NCI-H446 (cell line): Measurements from ENCODE around the gene TMED10.
A peak's percentile ranks its signal among the peaks of the same experiment; 100 is the strongest.

Source experiments
- DNase-seq, 2 experiments: peaks; one replicate each; lab custom pipeline; 2025; lab: John Stamatoyannopoulos, UW

The TMED10 gene

DNA sequence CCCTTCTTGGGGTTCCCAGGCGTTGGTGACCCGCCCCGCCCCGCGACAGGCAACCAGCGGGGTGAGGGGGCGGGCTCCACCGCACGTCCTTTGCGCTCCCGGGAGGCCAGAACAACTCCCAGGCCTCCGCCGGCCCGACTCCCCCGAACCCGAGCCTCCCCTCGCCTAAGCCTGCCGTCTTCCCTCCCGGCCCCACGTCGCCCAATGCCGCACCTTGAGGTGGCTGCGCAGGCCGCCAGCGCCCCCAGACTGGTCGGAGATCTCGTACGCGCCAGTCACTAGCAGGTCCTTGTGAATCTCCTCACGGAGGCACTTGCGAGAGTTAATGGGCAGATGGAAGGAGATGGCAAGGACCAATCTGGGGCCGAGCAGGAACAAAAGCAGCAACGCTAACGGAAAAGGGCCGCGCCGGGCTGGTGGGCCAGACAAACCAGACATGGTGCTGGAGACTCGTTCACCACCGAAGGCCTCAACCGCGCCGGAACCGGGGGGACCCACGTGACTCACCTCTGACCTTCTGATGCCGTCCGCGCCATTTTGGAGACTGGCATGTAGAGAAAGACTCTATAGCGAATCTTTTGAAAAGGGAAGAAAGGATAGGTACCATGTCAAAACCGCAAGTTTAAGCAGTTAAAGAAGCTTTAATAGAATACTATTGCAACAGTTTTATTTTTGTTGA is at the start of gene TMED10:
TSS of gene TMED10 (minus strand) at position 471 of the 679 bp plus-strand sequence. CDS start at position 438, 33 bp downstream.
- peak; percentile 92 to 93 for DNase-seq

GRCh38 chr14:75224561-75224960 is 48.1 kb upstream of the TMED10 start:
- no peak for DNase-seq

DNA sequence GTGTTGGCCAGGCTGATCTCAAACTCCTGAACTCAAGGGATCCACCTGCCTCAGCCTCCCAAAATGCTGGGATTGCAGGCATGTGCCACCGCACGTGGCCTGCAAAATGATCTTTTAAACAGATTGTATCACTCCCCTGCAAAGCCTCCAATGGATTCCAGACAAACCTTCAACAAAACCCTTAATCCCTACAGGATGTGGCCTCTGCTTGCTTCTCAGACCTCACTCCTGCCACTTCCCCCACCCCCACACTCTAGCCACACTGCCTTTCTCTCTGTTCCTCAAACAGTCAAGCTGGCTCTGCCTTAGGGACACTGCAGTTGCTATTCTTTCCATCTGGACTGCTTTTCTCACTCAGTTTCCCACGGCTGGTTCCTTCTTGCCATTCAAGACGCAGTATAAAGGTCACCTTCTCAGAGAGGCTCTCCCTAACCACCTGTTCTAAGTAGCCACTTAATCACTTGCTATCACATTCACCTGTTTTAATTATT is 47.3 kb upstream of the TMED10 start:
- no peak for DNase-seq

- DNase-seq, result no peak
Observed at GRCh38 chr14:75222208-75222701, 45.8 kb upstream of the TMED10 start.

DNA sequence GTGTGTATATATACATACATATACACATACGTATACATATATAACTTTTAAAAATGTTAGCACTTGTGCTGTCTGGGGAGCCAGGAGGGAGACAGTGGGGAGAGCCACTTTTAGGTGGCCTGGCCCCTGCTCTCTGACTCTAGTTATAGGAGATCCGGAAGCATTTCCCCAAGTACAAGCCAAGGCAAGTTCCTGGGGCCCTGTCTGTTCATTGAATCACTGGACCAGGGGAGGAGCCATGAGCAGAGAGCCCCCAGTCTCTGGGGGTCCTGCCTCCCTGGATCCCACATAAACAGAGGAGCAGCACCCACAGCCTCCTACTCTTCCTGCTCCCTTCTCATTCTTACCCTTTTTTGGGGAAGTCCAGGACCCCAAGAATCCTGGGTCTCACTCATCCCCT is 45.4 kb upstream of the TMED10 start:
- no peak for DNase-seq

- no peak for DNase-seq
Observed at GRCh38 chr14:75220156-75220555, 43.7 kb upstream of the TMED10 start.

DNA sequence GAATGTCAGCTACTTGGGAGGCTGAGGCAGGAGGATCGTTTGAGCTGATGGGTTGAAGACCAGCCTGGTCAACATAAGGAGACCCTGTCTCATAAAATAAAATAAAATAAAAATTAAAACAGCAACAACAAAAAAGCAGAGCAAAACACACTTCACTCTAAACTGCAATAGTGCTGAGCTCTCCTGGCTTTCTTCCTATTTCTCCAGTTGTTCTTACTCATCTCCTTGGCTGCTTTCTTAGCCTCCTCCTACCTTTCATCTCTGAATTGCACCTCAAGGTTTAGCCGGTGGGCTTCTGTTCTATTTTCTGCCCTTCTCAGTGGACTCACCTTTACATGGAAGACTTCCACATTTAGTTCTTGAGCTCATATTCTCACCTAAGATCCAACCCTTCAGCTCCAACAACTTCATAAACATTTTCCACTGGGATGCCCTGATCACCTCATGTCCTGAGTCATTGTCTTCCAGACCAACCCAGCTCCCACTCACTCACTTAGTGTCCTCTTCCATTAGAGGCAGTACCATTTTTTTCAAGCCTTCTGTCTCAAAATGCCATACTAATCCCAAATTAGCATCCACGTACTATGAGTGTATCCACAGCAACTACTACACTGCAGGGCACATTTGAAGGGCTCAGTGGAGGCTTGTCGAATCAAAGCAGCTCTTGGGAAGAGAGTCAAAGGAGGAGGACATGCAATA is 41.2 kb upstream of the TMED10 start:
- no peak for DNase-seq

DNA sequence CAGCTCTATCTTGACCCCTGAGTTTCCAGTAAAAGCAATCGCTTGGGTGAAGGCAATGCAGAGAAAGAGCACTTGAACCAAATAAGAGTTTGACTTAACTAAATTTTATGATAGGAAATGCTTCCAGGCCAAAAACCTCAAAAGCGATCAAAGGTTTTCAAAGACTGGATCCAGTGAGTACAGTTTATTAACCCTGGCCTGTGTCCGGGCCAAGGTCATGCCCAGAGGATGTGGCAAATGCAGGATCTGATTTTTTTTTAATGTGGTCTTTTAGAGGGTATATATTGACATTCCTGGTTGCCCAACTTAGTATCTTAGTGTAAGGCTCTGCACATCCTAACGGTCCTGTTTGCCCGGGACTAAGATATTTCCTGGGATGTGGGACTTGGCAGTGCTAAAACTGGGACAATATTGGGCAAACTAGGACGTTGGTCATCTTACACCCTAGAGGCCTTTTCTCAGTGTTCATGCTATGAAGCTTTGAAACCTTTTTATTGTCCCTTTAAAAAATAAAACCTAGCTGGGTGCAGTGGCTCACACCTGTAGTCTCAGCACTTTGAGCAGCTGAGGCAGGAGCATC is 40.1 kb upstream of the TMED10 start:
- DNase-seq, result no peak

DNA sequence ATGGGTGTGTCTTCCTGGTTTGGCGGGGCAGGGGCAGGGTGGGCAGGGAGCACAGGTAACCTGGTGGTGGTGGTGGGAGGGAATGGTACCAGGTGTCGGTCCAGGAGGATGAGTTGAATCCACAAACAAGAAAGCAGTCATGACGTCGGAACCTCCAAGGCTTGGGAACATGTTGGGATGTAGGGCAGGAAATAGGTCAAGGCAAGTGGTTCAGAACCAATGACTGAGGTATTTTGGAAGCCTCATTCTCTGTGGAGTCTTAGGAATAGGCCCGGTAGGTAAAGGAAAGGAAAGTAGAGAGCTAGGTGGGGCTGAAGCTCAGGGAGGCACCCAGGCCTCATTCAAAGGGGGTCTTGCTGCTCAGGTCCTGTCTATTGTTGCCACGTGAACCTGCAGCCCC is 39.1 kb upstream of the TMED10 start:
- DNase-seq, result no peak

DNA sequence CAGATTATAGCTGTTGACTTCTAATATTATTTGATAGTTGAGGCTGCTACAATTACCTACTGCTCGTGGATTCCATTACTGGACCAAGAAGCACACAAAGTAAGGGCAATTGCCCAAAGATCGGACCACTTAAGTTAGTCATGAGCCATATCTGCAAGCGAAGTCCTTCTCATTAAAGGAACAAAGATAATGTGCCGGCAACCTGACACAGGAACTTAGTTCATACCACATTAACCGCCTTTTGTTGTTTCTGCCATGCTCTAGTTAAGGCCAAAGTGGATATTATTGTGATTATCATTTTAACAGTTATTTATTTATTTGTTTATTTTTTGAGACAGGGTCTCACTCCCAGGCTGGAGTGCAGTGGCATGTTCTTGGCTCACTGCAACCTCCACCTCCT is 38.1 kb upstream of the TMED10 start:
- DNase-seq, result no peak

GRCh38 chr14:75213172-75213571 is 36.8 kb upstream of the TMED10 start:
- no peak for DNase-seq

GRCh38 chr14:75208843-75209242 is 32.4 kb upstream of the TMED10 start:
- no peak for DNase-seq

DNA sequence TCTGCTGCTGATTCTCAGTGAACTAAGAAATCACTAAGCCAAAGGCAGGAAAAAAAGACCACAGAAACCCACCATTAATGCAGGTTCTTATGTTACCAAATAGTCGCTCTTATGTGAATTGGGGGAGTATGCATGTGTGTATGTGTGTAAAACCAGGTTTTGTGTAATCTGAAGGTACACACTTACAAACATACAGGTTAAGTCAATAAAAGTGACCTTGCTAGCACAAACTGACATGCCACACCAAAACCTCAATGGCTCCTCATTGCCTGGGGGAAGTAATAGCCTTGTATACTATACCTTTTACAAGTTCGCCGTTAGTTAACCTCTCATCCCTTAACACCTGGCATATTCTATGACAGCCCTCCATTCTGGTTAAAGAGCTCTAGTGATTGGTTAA is 29.8 kb upstream of the TMED10 start:
- no peak for DNase-seq

DNA sequence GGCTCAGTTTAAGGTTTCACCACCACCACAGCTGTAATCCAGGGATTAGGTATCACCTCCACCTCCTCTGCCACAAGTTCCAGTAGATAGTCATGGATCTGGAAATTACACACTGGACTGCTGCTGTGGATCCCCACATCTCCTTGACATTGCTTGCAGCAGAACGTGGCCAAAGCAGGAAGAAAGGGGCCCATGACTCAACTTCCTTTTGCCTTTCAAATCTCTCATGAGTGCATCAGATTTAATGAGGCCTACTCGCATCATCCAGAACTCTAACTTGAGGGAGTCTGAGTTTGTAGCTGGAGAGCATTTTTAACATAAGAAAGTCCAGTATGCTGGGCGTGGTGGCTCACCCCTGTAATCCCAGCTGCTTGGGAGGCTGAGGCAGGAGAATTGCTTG is 29.2 kb upstream of the TMED10 start:
- DNase-seq, result no peak

DNA sequence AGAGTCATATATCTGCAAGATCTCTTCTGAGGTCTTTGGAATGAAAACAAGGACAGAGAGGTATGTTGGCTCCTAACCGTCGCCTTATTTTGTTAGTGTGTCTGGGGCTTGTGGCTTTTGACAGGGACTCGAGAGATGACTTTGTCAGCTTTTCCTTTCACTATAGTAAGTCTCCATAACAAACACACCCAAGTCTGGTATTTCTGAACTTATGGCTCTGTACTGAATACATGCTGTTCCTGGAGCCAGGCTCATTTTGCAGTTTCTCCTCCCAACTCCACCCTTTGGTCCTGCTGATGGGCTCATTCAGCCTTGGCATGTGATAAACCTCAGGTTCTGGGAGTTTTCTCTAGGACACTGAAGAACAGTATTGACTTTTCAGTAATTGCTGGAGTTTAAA is 27.7 kb upstream of the TMED10 start:
- no peak for DNase-seq

DNA sequence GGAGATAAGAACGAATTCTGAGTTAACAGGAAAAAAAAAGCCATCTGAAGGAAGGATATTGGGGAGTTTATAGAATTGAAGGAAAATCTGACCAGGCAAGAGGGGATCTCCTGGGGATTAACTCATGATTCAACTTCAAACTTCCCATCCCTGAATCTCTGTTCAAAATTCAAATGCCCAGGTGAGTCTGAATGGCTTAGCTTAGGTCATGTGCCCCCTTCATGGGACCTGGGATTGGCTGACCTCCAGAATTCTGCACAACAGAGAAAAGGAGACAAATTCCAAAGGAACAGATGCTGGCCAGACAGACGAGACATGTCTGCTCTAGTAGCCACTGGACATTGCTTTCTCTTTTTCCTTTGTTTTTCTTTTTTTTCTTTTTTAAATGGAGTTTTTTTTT is 26.2 kb upstream of the TMED10 start:
- no peak for DNase-seq

DNA sequence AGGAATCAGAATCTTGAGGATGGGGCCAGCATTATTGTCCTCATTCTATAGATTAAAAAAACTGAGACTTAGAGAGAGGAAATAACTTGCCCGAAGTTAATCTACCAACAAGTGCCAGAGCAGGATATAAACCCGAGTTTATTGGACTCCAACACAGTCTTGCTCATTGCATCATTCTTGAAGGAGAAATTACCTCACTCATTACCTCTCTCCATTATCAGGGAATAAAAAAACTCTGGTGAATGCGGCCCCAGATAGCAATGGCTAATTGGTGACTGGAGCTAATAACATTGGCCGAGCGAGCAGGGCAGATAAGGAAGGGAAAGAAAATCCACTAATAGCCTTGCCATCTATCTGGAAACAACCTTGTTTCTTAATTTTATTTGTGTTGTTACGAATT is 24.7 kb upstream of the TMED10 start:
- no peak for DNase-seq

DNA sequence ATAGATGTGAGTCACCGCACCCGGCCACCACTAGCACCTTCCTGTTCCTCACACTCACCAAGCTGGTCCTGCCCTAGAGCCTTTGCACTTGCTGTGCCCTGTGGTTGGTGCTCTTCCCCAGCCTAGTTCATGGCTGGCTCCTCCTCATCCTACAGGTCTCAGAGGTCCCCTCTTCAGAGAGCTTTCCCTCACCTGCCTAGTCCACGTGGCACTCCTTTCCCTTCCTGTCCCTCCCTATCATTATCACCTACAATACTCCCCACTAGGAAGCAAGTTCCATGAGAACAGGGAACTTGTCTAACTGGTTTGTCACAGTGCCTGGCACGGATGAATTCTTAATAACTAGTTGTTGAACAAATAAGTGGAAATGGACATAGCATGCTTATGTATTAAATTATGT is 24.0 kb upstream of the TMED10 start:
- DNase-seq, result no peak

DNA sequence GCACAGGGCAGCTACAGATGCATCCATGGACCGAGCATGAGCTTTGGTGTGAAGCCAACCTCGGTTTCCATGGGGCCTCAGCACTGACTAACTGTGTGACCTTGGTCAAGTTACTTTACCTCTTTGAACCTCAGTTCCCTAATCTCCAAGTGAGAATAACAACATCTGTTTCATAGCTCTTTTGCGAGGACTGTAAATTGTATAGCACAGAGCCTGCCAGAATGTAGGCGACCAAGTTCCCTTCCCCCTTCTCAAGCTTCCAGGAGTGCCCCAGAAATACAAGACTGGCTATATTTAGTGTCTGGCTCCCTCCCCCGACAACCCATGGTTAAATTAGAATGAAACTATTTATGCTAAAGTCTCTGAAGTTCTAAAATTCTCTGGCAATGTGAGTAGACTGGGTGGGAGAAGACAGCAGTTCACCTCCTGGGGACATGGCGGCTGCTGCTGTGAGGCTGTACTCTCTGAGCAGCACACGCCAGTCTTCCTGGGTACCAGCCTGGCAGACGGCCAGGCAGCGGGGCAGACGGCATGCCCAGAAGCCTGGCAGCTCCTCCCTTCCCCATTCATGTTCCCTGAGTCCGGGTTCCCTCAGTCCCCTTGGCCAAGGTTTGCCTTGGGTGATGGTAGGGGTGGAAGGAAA is 22.0 kb upstream of the TMED10 start:
- DNase-seq, result peak in 1 of 2 experiments; percentile 65

- DNase-seq, result no peak
Observed at GRCh38 chr14:75197338-75197737, 20.9 kb upstream of the TMED10 start.

GRCh38 chr14:75196468-75196867 is 20.1 kb upstream of the TMED10 start:
- DNase-seq, result no peak

GRCh38 chr14:75196064-75196463 is 19.7 kb upstream of the TMED10 start:
- no peak for DNase-seq

- peak in 1 of 2 experiments; percentile 5 for DNase-seq
Observed at GRCh38 chr14:75191100-75191499, 14.7 kb upstream of the TMED10 start.
